DND-41 (cell line): Measurements from ENCODE around the gene CCDC38.

Experiments used
- ATAC-seq: fragments of 200-7000 bp; cut with Tn5 transposase; 3 replicates; pipeline ENCODE4 v1.9.1; 2021; ENCODE audit warnings: low read depth; ENCODE audit not compliant: insufficient read depth
- DNase-seq: peaks from one replicate; pipeline ENCODE4 v3.0.0-alpha.2; 2020
- H2AFZ ChIP-seq: 2 replicates; pipeline ENCODE4 v1.6.0; 2012; ENCODE audit warnings: low read depth, low read length
- H3K27ac ChIP-seq: 2 replicates; pipeline ENCODE4 v1.5.1; 2012; ENCODE audit warnings: low read length, inconsistent platforms
- H3K27me3 ChIP-seq: fragments of 200-600 bp; sonication (generic); 2 replicates; pipeline ENCODE4 v1.6.0; 2012; ENCODE audit warnings: low read length, mild to moderate bottlenecking, inconsistent platforms; ENCODE audit not compliant: insufficient read depth, poor library complexity
- H3K36me3 ChIP-seq: 2 replicates; pipeline ENCODE4 v1.5.1; 2012; ENCODE audit warnings: low read length, inconsistent platforms; ENCODE audit not compliant: insufficient read depth
- H3K4me1 ChIP-seq: 2 replicates; pipeline ENCODE4 v1.5.1; 2012; ENCODE audit warnings: mild to moderate bottlenecking, low read length; ENCODE audit not compliant: insufficient read depth
- H3K4me2 ChIP-seq: 2 replicates; pipeline ENCODE4 v1.6.0; 2012; ENCODE audit warnings: mild to moderate bottlenecking, moderate library complexity, low read length, inconsistent platforms; ENCODE audit not compliant: insufficient read depth
- H3K4me3 ChIP-seq, 2 experiments: fragments of 200-600 bp in 1 of 2; shearing (Covaris generic) in 1 of 2; 2 replicates each; pipeline ENCODE4 v1.5.1; 2012 to 2016; ENCODE audit warnings: inconsistent platforms in 2 of 2, low read length in 2 of 2, mild to moderate bottlenecking in 2 of 2, low read depth in 1 of 2, moderate library complexity in 1 of 2
- H3K79me2 ChIP-seq: 2 replicates; pipeline ENCODE4 v1.6.0; 2012; ENCODE audit warnings: low read length, inconsistent platforms; ENCODE audit not compliant: insufficient read depth
- H3K9ac ChIP-seq: 2 replicates; pipeline ENCODE4 v1.6.0; 2012; ENCODE audit warnings: low read depth, mild to moderate bottlenecking, inconsistent platforms, low read length, moderate library complexity
- H3K9me3 ChIP-seq: 2 replicates; pipeline ENCODE4 v1.5.1; 2012; ENCODE audit warnings: low read length, moderate library complexity, mild to moderate bottlenecking, inconsistent platforms; ENCODE audit not compliant: insufficient read depth, severe bottlenecking
- H4K20me1 ChIP-seq: 2 replicates; pipeline ENCODE4 v1.6.0; 2012; ENCODE audit warnings: low read length; ENCODE audit not compliant: insufficient read depth
- EZH2 ChIP-seq: IDR thresholded peaks from 3 replicates; pipeline ENCODE4 v1.6.1; 2012; ENCODE audit warnings: borderline replicate concordance, low read depth, mild to moderate bottlenecking, moderate library complexity, low read length, inconsistent platforms; ENCODE audit not compliant: severe bottlenecking
- TF ChIP-seq, protein P1 (sequence below): IDR thresholded peaks from 2 replicates; pipeline ENCODE4 v1.5.1; 2012; ENCODE audit warnings: borderline replicate concordance, low read length, moderate library complexity, mild to moderate bottlenecking; ENCODE audit not compliant: poor library complexity, severe bottlenecking; ENCODE audit errors: extremely low read depth

Gene CCDC38

GRCh38 chr12:95898081-95898480, 44.3 kb downstream of the CCDC38 start:
- DNase-seq = no peak
- H3K9ac ChIP-seq = no peak overlapping the region
- ATAC-seq = no peak
- H2AFZ ChIP-seq = no peak overlapping the region
- no peak overlapping the region for H3K4me2 ChIP-seq
- no peaks in the 10 kb centered on the region for H3K4me1 ChIP-seq
- peaks cover 4% of the 10 kb centered on the region for H3K27me3 ChIP-seq
- no peaks in the 10 kb centered on the region for H3K79me2 ChIP-seq
- no peak overlapping the region for H3K27ac ChIP-seq
- TF ChIP-seq, protein P1, sequence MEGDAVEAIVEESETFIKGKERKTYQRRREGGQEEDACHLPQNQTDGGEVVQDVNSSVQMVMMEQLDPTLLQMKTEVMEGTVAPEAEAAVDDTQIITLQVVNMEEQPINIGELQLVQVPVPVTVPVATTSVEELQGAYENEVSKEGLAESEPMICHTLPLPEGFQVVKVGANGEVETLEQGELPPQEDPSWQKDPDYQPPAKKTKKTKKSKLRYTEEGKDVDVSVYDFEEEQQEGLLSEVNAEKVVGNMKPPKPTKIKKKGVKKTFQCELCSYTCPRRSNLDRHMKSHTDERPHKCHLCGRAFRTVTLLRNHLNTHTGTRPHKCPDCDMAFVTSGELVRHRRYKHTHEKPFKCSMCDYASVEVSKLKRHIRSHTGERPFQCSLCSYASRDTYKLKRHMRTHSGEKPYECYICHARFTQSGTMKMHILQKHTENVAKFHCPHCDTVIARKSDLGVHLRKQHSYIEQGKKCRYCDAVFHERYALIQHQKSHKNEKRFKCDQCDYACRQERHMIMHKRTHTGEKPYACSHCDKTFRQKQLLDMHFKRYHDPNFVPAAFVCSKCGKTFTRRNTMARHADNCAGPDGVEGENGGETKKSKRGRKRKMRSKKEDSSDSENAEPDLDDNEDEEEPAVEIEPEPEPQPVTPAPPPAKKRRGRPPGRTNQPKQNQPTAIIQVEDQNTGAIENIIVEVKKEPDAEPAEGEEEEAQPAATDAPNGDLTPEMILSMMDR = no peak
- TF ChIP-seq EZH2 = no peak
- no peaks in the 10 kb centered on the region for H3K9me3 ChIP-seq
- H3K36me3 ChIP-seq = no peaks in the 10 kb centered on the region
- H4K20me1 ChIP-seq = no peaks in the 10 kb centered on the region
- H3K4me3 ChIP-seq = no peak overlapping the region

- no peaks in the 10 kb centered on the region for H4K20me1 ChIP-seq
- no peak for TF ChIP-seq EZH2
- TF ChIP-seq, protein P1 = no peak
- no peak overlapping the region for H3K4me3 ChIP-seq
- no peak overlapping the region for H3K27ac ChIP-seq
- no peaks in the 10 kb centered on the region for H3K79me2 ChIP-seq
- H3K9me3 ChIP-seq = no peaks in the 10 kb centered on the region
- no peak overlapping the region for H3K9ac ChIP-seq
- DNase-seq (no peak), ATAC-seq (no peak)
- no peaks in the 10 kb centered on the region for H3K4me1 ChIP-seq
- no peak overlapping the region for H3K4me2 ChIP-seq
- no peaks in the 10 kb centered on the region for H3K36me3 ChIP-seq
- H2AFZ ChIP-seq = no peak overlapping the region
- H3K27me3 ChIP-seq = peaks cover 4% of the 10 kb centered on the region
These were observed 45.6 kb downstream of the CCDC38 start for GRCh38 chr12:95896846-95897245.

- H3K4me2 ChIP-seq = no peak overlapping the region
- TF ChIP-seq, protein P1 = no peak
- H3K4me1 ChIP-seq = no peaks in the 10 kb centered on the region
- H3K4me3 ChIP-seq = no peak overlapping the region
- H3K9me3 ChIP-seq = no peaks in the 10 kb centered on the region
- DNase-seq (no peak), ATAC-seq (no peak)
- no peak overlapping the region for H3K9ac ChIP-seq
- H4K20me1 ChIP-seq = no peaks in the 10 kb centered on the region
- H3K36me3 ChIP-seq = no peaks in the 10 kb centered on the region
- H3K27me3 ChIP-seq = no peaks in the 10 kb centered on the region
- H3K27ac ChIP-seq = no peak overlapping the region
- no peak overlapping the region for H2AFZ ChIP-seq
- H3K79me2 ChIP-seq = no peaks in the 10 kb centered on the region
These were observed 51.5 kb downstream of the CCDC38 start for GRCh38 chr12:95890958-95891357.

DNA sequence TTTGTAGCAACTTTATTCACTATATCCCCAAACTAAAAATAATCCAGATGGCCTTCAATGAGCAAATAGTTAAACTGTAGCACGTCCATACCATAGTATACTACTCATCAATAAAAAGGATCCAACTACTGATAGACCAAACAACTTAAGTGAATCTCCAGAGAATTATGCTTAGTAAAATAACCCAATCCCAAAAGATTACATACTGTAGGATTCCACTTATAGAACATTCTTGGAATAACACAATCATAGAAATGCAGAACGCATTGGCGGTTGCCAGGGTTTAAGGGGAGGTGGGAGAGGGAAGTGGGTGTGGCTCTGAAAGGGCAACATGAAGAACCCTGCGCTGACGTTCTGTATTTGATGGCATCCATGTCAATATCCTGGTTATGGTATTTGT, 55.1 kb downstream of the CCDC38 start:
- TF ChIP-seq EZH2 = no peak
- no peaks in the 10 kb centered on the region for H4K20me1 ChIP-seq
- H3K27me3 ChIP-seq = no peaks in the 10 kb centered on the region
- no peaks in the 10 kb centered on the region for H3K36me3 ChIP-seq
- no peak overlapping the region for H3K4me2 ChIP-seq
- no peak overlapping the region for H3K27ac ChIP-seq
- H3K9ac ChIP-seq = no peak overlapping the region
- ATAC-seq (no peak), DNase-seq (no peak)
- H3K4me1 ChIP-seq = no peaks in the 10 kb centered on the region
- peaks cover 4% of the 10 kb centered on the region for H3K9me3 ChIP-seq
- H2AFZ ChIP-seq = no peak overlapping the region
- H3K4me3 ChIP-seq = no peak overlapping the region
- no peaks in the 10 kb centered on the region for H3K79me2 ChIP-seq
